Transverse colon (tissue), 4 donors: ENCODE results near the gene IL12RB2. TPM values are rescaled to one million over a fixed set of nuclear protein-coding genes. Genes with fewer than 3 reads are reported as not detected.

Experiments
- DNase-seq: peaks from one replicate; pipeline ENCODE4 v3.0.0-alpha.2; 2019
- H3K27ac ChIP-seq, 4 donors: fragments of 200-600 bp; sonication (generic); 2 replicates each; pipeline ENCODE4 v1.5.1; 2016 to 2018; ENCODE audit warnings: inconsistent platforms in 4 of 4
- H3K27me3 ChIP-seq: fragments of 200-600 bp; sonication (generic); 2 replicates; pipeline ENCODE4 v1.5.1; 2017; ENCODE audit warnings: inconsistent platforms
- H3K36me3 ChIP-seq, 4 donors: fragments of 200-600 bp; sonication (generic); 2 replicates each; pipeline ENCODE4 v1.5.1; 2017 to 2019; ENCODE audit warnings: inconsistent platforms in 4 of 4
- H3K4me1 ChIP-seq, 4 donors: fragments of 200-600 bp; sonication (generic); 2 replicates each; pipeline ENCODE4 v1.5.1; 2017 to 2020; ENCODE audit warnings: inconsistent platforms in 4 of 4
- H3K4me3 ChIP-seq, 4 donors: fragments of 200-600 bp; sonication (generic); 1 replicate in 1 of 4; 2 replicates in 3 of 4; pipeline versions ENCODE4 v1.5.1 to v1.6.1; 2017 to 2019; ENCODE audit warnings: inconsistent platforms in 4 of 4
- H3K9me3 ChIP-seq, 2 donors: fragments of 200-600 bp; sonication (generic); 2 replicates each; pipeline ENCODE4 v1.5.1; 2017 to 2019; ENCODE audit warnings: inconsistent platforms in 2 of 2
- CTCF ChIP-seq, 5 experiments: fragments of 200-600 bp in 3 of 5; fragments of 450-650 bp in 2 of 5; sonication (generic) in 3 of 5; IDR thresholded peaks; 1 replicate in 2 of 5; 2 replicates in 3 of 5; pipeline ENCODE4 v1.5.1; 2016 to 2017; ENCODE audit warnings: antibody characterized with exemption in 5 of 5, inconsistent platforms in 3 of 5, mild to moderate bottlenecking in 2 of 5, moderate library complexity in 1 of 5
- EP300 ChIP-seq: sonication (generic); formaldehyde crosslinking; IDR thresholded peaks from one replicate; pipeline ENCODE4 v1.6.1; 2017; ENCODE audit warnings: antibody characterized with exemption, low read depth
- POLR2A ChIP-seq: fragments of 450-650 bp; IDR thresholded peaks from one replicate; pipeline ENCODE4 v1.6.1; 2016; ENCODE audit warnings: antibody characterized with exemption, mild to moderate bottlenecking, moderate library complexity
- POLR2AphosphoS5 ChIP-seq, 3 donors: sonication (generic); formaldehyde crosslinking; IDR thresholded peaks; one replicate each; pipeline ENCODE4 v1.6.1; 2016; ENCODE audit warnings: antibody characterized with exemption in 3 of 3
- WGBS, 2 donors: methylation state at CpG; one replicate each; pipeline ENCODE4 v1.1.5; 2018; ENCODE audit warnings: low coverage in 1 of 2; 5-methylcytosine and 5-hydroxymethylcytosine counted together
- in situ Hi-C, 4 donors: fragments of 200-750 bp; cut with MboI; loops; one replicate each; pipeline versions ENCODE4 v1.15.0 to v1.15.1; 2017; ENCODE audit warnings: low sequenced_read_pairs in 3 of 4, low pct_ligation_motif_present in 1 of 4, low pct_unique_long_range_greater_than_20kb in 1 of 4
- intact Hi-C: fragments of 100-400 bp; cut with DNase I; formaldehyde crosslinking; loops from one replicate; pipeline ENCODE4 v1.15.1; 2023; ENCODE audit warnings: low total_unique reads
- total RNA-seq, 4 donors: library from RNA; depleted of rRNA; stranded (reverse); fragments of >200 nt; gene quantifications; one replicate each; pipeline ENCODE4 v1.1.0, GENCODE V29; 2016

The IL12RB2 gene
- total RNA-seq, 4 donors from 2014 or later: 1.2 to 3.3 TPM; not detected in 2

- Histone ChIP-seq H3K9me3 (no peaks in the 10 kb centered on the region), H3K27ac (no peak overlapping the region), H3K4me3 (no peak overlapping the region), H3K36me3 (no peaks in the 10 kb centered on the region), H3K27me3 (no peaks in the 10 kb centered on the region), H3K4me1 (no peaks in the 10 kb centered on the region)
- TF ChIP-seq POLR2A: no peak
- no peak for TF ChIP-seq POLR2AphosphoS5 (IDR thresholded peaks at IDR 0.05)
- no peak for TF ChIP-seq CTCF (IDR thresholded peaks at IDR 0.05)
- TF ChIP-seq EP300: no peak
- in situ Hi-C loops (no loop called here), intact Hi-C loops (no loop called here)
- WGBS, 2 donors: 53 to 68% methylated on average over 3 of the region's 3 CpGs
- DNase-seq: no peak
Observed at GRCh38 chr1:67264899-67265298, 42.8 kb upstream of the IL12RB2 start.

- no peaks in the 10 kb centered on the region for H3K27me3 ChIP-seq
- TF ChIP-seq POLR2AphosphoS5 (IDR thresholded peaks at IDR 0.05) (no peak), EP300 (no peak), CTCF (IDR thresholded peaks at IDR 0.05) (no peak), POLR2A (no peak)
- DNase-seq: no peak
- H3K4me1 ChIP-seq: no peaks in the 10 kb centered on the region
- in situ Hi-C loops (no loop called here), intact Hi-C loops (no loop called here)
- H3K27ac ChIP-seq: no peak overlapping the region
- no peaks in the 10 kb centered on the region for H3K36me3 ChIP-seq
- no peak overlapping the region for H3K4me3 ChIP-seq
- 80 to 82% methylated on average over 3 of the region's 3 CpGs for WGBS, 2 donors
- H3K9me3 ChIP-seq: no peaks in the 10 kb centered on the region
Observed at GRCh38 chr1:67269061-67269460, 38.6 kb upstream of the IL12RB2 start.

GRCh38 chr1:67270541-67270940 is 37.1 kb upstream of the IL12RB2 start:
- Histone ChIP-seq H3K9me3 (no peaks in the 10 kb centered on the region), H3K4me1 (no peaks in the 10 kb centered on the region), H3K4me3 (no peak overlapping the region), H3K27ac (no peak overlapping the region), H3K36me3 (no peaks in the 10 kb centered on the region), H3K27me3 (no peaks in the 10 kb centered on the region)
- TF ChIP-seq POLR2A (no peak), EP300 (no peak), POLR2AphosphoS5 (IDR thresholded peaks at IDR 0.05) (no peak), CTCF (IDR thresholded peaks at IDR 0.05) (no peak)
- intact Hi-C loops: no loop called here
- in situ Hi-C loops: no loop called here
- WGBS, 2 donors: 83 to 86% methylated on average over 2 to 3 of the region's 3 CpGs
- no peak for DNase-seq

- 88 to 100% methylated on average over 2 to 4 of the region's 4 CpGs for WGBS, 2 donors
- no peaks in the 10 kb centered on the region for H3K9me3 ChIP-seq
- in situ Hi-C loops: no loop called here
- no peak overlapping the region for H3K4me3 ChIP-seq
- DNase-seq: no peak
- intact Hi-C loops: no loop called here
- H3K27ac ChIP-seq: no peak overlapping the region
- H3K4me1 ChIP-seq: no peaks in the 10 kb centered on the region
- TF ChIP-seq EP300 (no peak), POLR2AphosphoS5 (IDR thresholded peaks at IDR 0.05) (no peak), CTCF (IDR thresholded peaks at IDR 0.05) (no peak), POLR2A (no peak)
- no peaks in the 10 kb centered on the region for H3K36me3 ChIP-seq
- no peaks in the 10 kb centered on the region for H3K27me3 ChIP-seq
Observed at GRCh38 chr1:67273591-67273990, 34.1 kb upstream of the IL12RB2 start.
